HG02588 (cell line): ENCODE measurements around the gene TCEA2.
"Not testable (repeated sequence)": the region's sequence is repeated elsewhere in the genome, so short reads cannot be mapped to it uniquely, and the experiment has no call there.

Source experiments
- ATAC-seq: cut with Tn5 transposase; IDR thresholded peaks from one replicate; pipeline ENCODE4 v1.9.1; 2021; ENCODE audit warnings: mild to moderate bottlenecking, moderate library complexity; ENCODE audit not compliant: unreplicated experiment

TCEA2 gene

DNA sequence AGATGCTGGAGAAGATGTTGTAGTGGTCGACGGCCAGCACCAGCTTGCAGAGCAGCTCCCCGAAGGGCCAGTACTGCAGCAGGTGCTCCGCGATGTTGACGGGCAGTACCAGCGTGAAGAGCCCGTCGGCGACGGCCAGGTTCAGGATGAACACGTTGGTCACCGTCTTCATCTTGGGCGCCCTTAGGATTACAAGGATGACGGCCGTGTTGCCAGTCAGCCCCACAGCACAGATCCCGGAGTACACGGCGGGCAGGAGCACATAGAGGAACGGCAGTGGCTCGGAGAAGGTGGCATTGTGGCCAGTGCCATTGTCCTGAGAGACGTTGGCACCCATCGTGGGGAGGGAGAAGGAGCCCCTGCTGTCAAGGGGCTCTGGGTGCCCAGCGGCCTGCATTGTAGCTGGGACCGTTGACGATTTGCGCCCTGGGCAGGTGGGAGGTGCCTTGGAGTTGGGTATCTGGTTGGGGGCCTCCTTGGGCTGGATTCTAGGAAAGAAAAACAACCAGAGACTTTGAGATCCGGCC, 43.5 kb downstream of the TCEA2 start:
- no peak for ATAC-seq

- no peak for ATAC-seq
These were observed 44.2 kb downstream of the TCEA2 start, which contains the start of gene NPBWR2 for GRCh38 chr20:64106981-64107735. NPBWR2 (minus strand) TSS chr20:64107565; CDS start chr20:64106831, 734 bp downstream.

GRCh38 chr20:64107736-64108457, 44.9 kb downstream of the TCEA2 start:
- ATAC-seq: no peak

DNA sequence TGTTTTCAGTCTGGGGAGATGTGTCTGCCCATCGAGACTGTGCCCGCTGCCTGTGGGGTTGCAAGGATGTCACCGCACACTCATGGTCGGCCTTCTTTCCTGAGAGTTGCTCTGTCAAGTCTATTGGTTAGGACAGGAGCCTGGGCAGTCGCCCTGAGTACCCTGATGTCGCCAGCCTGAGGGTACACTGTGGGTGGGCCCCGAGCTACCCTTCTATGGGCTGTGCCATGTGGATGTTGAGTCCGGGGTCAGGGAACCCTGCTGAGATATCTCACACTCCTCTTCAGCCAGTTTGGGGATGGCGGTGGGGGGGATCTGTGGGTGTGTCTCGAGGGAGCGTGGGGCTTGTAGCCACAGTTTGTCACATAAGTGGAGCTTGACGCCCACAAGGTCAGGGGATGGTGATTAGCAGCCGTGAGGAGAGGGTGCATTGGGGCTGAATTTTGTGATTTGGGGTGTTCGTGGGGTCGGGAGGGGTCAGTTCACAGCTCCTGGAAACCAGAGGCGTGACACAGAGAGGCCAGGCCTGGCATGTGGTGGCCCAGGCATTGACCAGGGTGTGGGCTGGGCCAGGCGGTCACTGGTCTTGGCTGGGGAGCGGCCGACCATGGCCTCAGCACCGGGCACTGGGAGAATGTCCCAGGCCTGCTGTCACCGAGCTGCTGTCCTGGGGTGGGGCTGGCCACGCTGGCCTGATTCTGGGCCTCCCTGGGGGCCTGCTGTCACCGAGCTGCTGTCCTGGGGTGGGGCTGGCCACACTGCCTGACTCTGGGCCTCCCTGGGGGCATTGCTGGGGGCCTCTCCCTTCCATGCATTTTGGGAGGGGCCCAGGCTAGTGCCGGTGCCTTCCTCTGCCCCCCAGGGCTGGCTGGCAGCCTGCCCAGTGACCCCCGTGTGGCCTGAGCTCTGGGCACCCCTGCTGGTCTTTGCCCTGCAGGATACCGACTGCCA, 46.0 kb downstream of the TCEA2 start:
- no peak for ATAC-seq

DNA sequence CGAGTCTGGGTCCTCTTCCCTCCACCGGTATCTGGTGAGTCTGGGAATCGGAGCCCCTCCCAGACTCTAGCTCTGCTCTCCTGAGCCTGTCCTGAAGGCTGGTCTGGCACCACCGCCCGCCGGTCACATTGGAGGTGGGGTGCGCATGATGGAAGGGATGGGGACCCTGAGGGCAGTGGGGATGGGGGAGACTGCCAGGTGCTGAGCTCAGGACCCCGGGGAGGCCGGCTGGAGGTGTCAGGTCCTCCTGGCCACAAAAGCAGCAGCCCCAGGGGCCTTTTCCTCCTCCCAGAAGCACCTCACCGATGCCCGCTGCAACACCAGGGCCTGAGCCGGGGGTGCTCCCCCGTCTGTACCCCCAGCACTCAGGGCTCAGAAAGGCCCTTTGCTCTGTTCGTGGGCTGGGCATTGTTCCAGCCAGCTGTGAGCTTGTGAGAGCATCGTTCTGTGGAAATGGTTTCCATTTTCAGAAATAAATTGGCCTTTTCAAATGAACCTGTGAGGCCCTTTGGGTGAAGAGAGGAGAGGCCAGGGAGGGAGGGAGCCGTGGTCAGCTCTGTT, 46.9 kb downstream of the TCEA2 start:
- ATAC-seq: no peak

DNA sequence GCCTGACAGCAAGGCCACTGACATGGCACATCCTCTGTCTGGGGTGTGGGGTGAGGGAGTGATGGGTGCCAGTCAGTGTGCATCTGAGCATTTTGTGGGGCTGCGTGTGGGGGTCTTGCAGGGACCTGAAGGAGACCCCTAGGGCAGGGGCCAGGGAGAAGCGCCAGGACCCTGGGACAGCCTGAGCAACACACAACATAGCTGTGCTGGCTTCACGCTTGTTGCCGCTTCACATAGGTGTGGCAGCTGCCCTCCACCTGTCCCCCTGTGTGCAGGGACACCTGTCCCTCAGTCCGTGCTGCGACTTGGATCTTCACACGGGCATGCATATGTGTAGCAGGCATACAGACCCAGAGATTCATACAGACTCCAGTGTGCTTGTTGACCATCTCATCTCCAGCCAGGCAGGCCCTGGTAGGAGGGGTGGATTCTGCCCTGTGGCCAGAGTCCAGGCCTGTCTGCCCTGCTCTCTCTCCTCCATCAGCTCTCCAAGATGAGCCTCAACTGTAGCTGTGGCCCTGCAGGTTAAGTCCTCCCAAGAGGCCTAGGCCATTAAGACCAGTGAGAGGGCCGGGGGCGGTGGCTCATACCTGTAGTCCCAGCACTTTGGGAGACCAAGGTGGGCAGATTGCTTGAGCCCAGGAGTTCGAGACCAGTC, 47.5 kb downstream of the TCEA2 start:
- no peak for ATAC-seq

DNA sequence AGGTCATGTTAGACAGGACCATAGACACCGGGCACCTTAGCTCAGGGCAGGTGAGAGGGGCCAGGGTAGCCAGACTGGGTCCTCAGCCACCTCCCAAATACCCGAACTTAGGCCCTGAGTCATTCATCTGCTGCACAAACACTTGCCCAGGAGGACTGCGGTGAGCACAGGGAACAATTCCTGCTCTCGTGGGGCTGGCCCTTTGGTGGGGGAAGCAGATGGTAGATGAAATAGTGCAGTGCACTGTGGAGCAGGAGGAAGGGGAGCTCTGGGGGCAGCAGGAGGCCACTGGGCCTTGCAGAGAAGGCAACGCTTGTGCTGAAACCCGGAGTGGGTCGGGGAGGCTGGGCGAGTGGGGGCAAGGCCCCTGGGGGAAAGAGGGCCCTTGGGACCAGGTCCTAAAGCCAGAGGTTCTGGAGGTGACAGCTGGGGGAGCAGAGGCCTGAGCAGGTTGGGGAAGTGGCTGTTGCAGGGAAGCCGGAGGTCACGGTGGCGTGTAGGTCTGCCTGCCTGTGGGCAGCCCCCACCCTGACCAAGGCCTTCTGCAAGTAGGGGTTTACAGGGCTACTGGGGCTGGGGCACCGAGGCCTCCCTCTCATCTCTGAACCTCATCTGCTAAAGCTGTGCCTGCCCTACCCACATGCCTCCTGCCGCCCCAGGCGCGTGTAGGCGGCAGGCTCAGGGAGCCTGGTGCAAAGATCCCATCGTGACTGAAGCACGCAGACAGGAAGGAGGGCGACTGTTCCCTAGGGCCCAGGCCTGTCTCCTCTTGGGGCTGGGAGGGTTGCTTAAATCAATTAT, 49.0 kb downstream of the TCEA2 start:
- no peak for ATAC-seq

GRCh38 chr20:64112691-64113443, 49.9 kb downstream of the TCEA2 start:
- ATAC-seq: no peak

- no peak for ATAC-seq
These were observed 50.4 kb downstream of the TCEA2 start for GRCh38 chr20:64113444-64113775.

DNA sequence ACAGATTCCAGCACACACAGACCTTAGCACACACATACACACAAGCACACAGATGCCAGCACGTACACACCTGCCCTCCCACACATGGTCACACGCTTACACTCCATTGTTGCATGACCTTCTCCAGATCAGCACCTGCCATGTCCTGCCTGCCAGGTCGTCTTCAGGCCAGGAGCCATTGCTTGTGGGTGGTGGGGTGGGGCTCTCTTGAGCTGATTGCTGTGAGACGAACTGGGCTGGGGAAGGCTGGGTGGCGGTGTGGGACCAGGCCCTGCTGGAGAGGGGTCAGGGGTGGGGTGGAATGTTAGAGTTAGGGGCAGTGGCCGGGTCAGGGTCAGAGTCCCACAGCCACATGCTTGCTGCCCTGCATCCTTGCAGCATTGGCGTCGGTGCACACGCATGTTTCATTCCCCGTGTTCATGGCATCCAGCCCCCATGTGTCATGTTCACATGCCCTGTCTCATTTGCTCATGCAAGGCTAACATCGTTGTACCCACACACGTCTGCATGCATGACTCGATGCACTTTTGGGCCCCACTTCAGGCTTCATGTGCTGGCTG, 50.9 kb downstream of the TCEA2 start:
- no peak for ATAC-seq

DNA sequence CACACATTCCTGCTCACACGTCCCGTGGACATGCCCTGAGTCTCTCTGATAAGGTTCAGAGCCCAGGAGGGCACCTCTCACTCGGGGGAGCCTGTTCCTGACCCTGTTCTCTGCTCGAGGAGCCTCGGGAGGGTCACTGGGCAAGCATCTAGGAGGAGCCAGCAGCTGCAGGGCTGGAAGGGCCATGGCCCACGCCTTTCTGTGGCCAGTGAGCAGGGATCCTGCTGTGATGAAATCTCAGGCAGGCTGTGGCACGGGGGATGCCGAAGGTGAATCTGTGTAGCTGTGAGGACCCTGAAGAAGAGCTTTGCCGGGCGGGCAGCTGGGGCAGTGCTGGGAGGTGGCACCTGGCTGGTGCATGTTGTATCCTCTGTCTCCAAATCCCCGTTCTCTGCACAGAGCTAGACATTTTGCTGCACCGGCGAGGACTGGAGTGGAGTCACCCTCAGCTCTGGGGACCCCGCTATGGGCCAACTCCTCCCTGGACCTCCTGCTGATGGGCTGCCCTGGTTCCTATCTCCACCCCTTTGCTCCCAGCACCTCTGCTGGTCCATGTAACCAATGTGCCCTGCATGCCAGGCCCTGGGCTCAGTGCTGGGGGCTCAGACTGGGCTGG, 51.5 kb downstream of the TCEA2 start:
- no peak for ATAC-seq

DNA sequence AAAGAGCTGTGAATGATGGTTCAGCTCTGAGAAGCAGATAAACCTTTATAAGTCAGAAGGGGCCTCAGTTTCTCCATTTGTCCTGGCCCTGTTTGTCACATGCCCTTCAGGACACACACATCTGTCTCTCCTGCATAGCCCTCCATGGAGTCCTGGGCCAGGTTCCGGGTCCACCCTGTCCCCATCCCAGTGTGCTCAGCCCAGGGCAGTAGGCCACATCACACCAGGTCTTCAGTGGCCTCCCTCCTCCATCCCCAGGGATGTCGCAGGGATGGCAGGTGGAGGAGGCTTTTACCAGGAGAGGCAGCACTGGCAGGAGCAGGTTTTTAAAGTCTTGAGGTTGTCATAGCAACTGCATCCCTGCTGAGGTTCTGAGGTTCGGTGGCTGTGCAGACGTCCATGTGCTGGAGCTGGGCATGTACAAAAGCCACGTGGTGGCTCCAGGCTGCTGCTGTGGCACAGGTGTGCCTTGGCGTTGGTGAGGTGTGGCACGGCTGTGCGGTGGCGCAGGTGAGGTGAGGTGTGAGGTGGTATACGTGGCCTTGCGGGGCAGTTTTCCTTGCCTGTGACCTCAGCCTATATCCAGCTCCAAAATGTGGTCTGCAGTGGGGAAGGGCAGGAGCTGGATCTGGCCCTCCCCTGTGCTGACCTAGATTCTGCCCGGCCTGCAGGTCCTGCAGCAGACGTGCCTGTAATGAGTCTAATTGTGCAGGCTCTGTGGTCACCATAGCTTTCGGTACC, 52.3 kb downstream of the TCEA2 start:
- no peak for ATAC-seq

GRCh38 chr20:64116016-64116415, 53.0 kb downstream of the TCEA2 start:
- no peak for ATAC-seq

- no peak for ATAC-seq
These were observed 53.8 kb downstream of the TCEA2 start for GRCh38 chr20:64116541-64117431.

DNA sequence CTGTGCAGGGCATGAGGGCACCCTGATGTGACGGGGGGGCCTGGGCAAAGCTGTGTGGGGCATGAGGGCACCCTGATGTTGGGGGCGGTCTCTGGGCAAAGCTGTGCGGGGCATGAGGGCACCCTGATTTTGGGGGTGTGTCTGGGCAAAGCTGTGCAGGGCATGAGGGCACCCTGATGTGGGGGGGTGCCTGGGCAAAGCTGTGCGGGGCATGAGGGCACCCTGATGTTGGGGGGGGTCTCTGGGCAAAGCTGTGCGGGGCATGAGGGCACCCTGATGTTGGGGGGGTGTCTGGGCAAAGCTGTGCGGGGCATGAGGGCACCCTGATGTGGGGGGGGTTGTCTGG, 54.4 kb downstream of the TCEA2 start:
- ATAC-seq: not testable (repeated sequence)

- no peak for ATAC-seq
These were observed 56.3 kb downstream of the TCEA2 start for GRCh38 chr20:64119301-64119680.
